ENCODE measurements around the gene ADK.

- TF ChIP-seq EZH2 (IDR thresholded peaks at IDR 0.05; ENCODE audit: borderline replicate concordance) (no peak), CTCF (IDR thresholded peaks at IDR 0.05; ENCODE audit: poor library complexity) (no peak)
Observed at GRCh38 chr10:74510594-74510993, 359.6 kb downstream of the ADK start.
